ENCODE measurements around the gene INPP5D. TPM values are rescaled to one million over a fixed set of nuclear protein-coding genes. Genes with fewer than 3 reads are reported as not detected.

INPP5D gene
- total and polyA plus RNA-seq, 2 of the 8 experiments (the other 6 are each of a cell fraction or from before 2014, with no cell fraction given): 4.5 to 7.1 TPM

DNA sequence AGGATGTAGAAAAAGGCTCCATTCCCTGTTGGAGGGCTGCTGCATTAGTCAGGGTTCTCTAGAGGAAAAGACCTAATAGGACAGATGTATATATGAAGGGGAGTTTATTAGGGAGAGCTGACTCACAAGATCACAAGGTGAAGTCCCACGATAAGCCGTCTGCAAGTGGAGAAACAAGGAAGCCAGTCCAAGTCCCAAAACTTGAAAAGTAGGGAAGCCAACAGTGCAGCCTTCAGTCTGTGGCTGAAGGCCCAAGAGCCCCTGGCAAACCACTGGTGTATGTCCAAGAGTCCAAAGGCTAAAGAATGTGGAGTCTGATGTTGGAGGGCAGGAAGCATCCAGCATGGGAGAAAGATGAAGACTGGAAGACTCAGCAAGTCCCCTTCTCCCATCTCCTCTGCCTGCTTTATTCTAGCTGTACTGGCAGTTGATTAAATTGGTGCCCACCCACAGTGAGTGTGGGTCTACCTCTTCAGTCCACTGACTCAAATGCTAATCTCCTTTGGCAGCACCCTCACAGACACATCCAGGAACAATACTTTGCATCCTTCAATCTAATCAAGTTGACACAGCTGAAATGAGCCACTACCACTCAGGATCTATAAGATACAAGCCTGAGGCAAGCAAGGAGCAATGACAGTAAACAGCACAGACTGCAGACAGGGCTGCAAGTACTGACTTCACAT is 161.4 kb downstream of the INPP5D start (continued):
- no peak for TF ChIP-seq TCF12 (IDR thresholded peaks at IDR 0.05; ENCODE audit: low read depth, low read length)

Measured in H1 (cell line).